CD4-positive, alpha-beta memory T cell (primary cell): ENCODE data around the gene FOXA2. TPM values are rescaled to one million over a fixed set of nuclear protein-coding genes. Genes with fewer than 3 reads are reported as not detected.
A peak's percentile ranks its signal among the peaks of the same experiment; 100 is the strongest.

ENCODE experiments used
- CTCF ChIA-PET: fragments of 350-600 bp; sonication (Branson Sonifier 250); formaldehyde crosslinking; loops from one replicate; lab custom pipeline; 2021; ENCODE audit warnings: inconsistent platforms; ENCODE audit not compliant: partially characterized antibody; lab: Charles Lee
- POLR2A ChIA-PET: fragments of 350-600 bp; sonication (Branson Sonifier 250); formaldehyde crosslinking; loops from one replicate; lab custom pipeline; 2021; ENCODE audit not compliant: partially characterized antibody; lab: Charles Lee
- DNase-seq, 5 donors: peaks; one replicate each; pipeline versions ENCODE4 v3.0.0 to v3.0.0-alpha.2; 2020 to 2022; ENCODE audit warnings: mixed read lengths in 1 of 5
- H3K27ac ChIP-seq: one replicate; pipeline ENCODE4 v1.7.0; 2013; ENCODE audit warnings: low read depth, low read length
- H3K27me3 ChIP-seq: 2 replicates; pipeline ENCODE4 v1.7.0; 2013; ENCODE audit warnings: mild to moderate bottlenecking, low read length, moderate library complexity; ENCODE audit not compliant: insufficient read depth
- H3K36me3 ChIP-seq: 2 replicates; pipeline ENCODE4 v1.7.0; 2013; ENCODE audit warnings: mild to moderate bottlenecking, low read length, moderate library complexity; ENCODE audit not compliant: insufficient read depth
- H3K4me1 ChIP-seq: 2 replicates; pipeline ENCODE4 v1.7.0; 2013; ENCODE audit warnings: mild to moderate bottlenecking, low read length, moderate library complexity; ENCODE audit not compliant: insufficient read depth
- H3K4me3 ChIP-seq, 2 donors: one replicate each; pipeline ENCODE4 v1.7.0; 2013; ENCODE audit warnings: low read length in 2 of 2, mild to moderate bottlenecking in 1 of 2
- H3K9me3 ChIP-seq, 2 donors: one replicate each; pipeline ENCODE4 v1.7.0; 2013; ENCODE audit warnings: low read length in 2 of 2, control low read depth in 1 of 2; ENCODE audit not compliant: control insufficient read depth in 1 of 2
- H3K27ac Mint-ChIP-seq, 7 donors: one replicate each; pipeline ENCODE4 v1.8.0; 2020 to 2021; ENCODE audit warnings: mixed read lengths in 7 of 7, mild to moderate bottlenecking in 6 of 7, inconsistent platforms in 3 of 7, moderate library complexity in 3 of 7
- H3K27me3 Mint-ChIP-seq, 2 donors: one replicate each; pipeline ENCODE4 v1.8.0; 2020 to 2021; ENCODE audit warnings: mixed read lengths in 2 of 2
- H3K36me3 Mint-ChIP-seq, 2 donors: one replicate each; pipeline ENCODE4 v1.8.0; 2020 to 2021; ENCODE audit warnings: mixed read lengths in 2 of 2, inconsistent platforms in 1 of 2, mild to moderate bottlenecking in 1 of 2
- H3K4me1 Mint-ChIP-seq, 4 donors: one replicate each; pipeline ENCODE4 v1.8.0; 2020 to 2021; ENCODE audit warnings: mixed read lengths in 4 of 4, mild to moderate bottlenecking in 1 of 4
- H3K4me3 Mint-ChIP-seq, 8 donors: one replicate each; pipeline ENCODE4 v1.8.0; 2020 to 2021; ENCODE audit warnings: mixed read lengths in 8 of 8, mild to moderate bottlenecking in 7 of 8, moderate library complexity in 6 of 8, inconsistent platforms in 3 of 8
- H3K9me3 Mint-ChIP-seq, 8 donors: one replicate each; pipeline ENCODE4 v1.8.0; 2020 to 2021; ENCODE audit warnings: mixed read lengths in 8 of 8, mild to moderate bottlenecking in 5 of 8, inconsistent platforms in 3 of 8, moderate library complexity in 1 of 8
- intact Hi-C: fragments of 100-400 bp; cut with micrococcal nuclease; formaldehyde crosslinking; loops from one replicate; pipeline ENCODE4 v1.15.1; 2023
- polyA plus RNA-seq, 2 donors: library from polyadenylated mRNA; unstranded; fragments of 300-500 nt; fragmentation: Illumina TruSeq; gene quantifications; one replicate each; pipeline ENCODE4 v1.2.3, GENCODE V29; 2021
- total RNA-seq, 2 experiments: library from RNA; stranded (reverse); gene quantifications; one replicate each; pipeline ENCODE4 v1.2.3, GENCODE V29; 2021

Gene FOXA2
- total and polyA plus RNA-seq, 4 experiments from 2014 or later, result not detected

DNA sequence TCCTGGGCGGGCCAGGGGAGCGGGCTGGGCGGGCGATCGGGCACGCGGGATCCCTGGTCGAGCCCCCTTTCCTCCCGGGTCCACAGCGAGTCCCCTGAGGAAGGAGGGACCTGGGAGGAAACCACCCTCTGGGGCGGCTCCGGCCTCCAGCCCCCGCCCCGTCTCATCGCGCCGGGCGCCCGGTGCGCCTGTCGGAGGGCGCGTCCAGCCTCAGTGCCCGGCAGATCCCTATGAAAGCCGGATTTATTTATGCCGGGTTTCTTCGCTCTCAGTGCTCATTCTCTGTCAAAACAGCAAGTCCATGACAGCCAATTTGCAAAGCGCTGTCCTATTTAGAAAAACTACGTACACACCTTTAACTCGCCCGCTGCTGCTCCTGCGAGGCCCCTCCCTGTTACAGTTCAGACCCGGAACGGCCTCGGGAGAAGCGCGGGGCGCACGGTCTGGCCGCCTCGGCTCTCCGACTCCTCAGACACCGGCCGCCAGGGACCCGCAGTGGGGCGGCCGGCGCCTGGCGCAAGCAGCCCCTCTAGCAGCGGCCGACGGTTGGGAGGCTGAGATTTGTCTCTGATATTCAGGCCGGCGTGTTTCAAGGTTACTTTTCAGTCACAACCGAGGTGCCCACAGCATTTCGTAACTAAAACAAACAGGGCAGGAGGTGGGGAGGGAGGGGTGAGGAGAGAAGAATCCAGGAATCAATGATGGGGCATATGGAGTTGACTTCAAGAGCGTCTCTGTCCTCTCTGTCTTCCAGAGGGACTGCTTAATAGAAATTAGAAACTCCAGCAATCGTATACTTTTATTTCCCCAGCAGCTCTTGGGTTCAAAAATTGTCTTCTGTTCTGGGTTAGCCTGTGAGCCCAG, 782 bp upstream of the FOXA2 start:
- ChIA-PET CTCF (no interaction called here), POLR2A (no interaction called here)
- Histone ChIP-seq H3K4me1 (no peaks in the 10 kb centered on the region), H3K9me3 (no peaks in the 10 kb centered on the region), H3K27me3 (peaks cover 6% of the 10 kb centered on the region), H3K27ac (no peak overlapping the region), H3K4me3 (no peak overlapping the region), H3K36me3 (no peaks in the 10 kb centered on the region)
- Mint-ChIP-seq H3K4me1 (peaks cover 0 to 4% (median 0%) of the 10 kb centered on the region in 4 donors), H3K27me3 (peaks cover 36 to 41% of the 10 kb centered on the region in 2 donors), H3K9me3 (peaks cover 0 to 26% (median 17%) of the 10 kb centered on the region in 8 donors), H3K36me3 (peaks cover 0 to 6% of the 10 kb centered on the region in 2 donors), H3K27ac (no peak overlapping the region), H3K4me3 (no peak overlapping the region)
- no peak for DNase-seq
- intact Hi-C loops, result no loop called here

DNA sequence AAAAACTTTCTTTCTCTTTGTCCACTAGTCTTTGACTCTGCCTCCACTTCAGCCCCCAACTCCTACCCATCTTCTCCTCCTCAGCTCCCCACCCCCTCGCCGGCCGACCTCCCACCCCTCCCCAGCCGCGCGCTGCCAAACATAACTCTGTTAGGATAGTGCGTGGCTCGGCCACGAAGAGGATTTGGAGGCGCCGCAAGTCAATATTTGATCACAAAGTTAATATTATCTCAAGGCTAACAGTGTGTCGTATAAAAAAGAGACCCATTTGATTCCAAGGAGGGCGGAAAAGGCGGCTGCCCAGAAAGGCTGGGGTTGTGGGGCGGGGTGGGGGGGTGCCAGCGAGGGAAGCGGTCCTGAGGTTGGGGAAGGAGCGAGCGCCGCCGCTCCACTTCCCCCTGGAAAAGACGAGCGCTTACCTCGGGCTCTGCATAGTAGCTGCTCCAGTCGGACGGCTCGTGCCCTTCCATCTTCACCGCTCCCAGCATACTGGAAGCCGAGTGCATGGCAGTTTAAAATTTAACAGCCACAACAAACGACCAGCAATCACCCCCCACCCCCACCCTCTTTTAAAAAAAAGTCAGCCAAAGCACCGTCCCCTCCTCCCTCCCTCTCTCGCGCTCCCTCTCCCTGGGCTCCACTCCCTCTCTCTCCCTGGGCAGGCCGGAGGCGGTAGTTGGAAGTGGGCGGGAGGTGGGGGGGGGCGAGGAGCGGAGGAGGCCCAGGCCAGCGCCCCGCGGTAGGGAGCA, 425 bp downstream of the FOXA2 start:
- Mint-ChIP-seq H3K27ac (no peak overlapping the region), H3K9me3 (peaks cover 0 to 25% (median 16%) of the 10 kb centered on the region in 8 donors), H3K36me3 (peaks cover 0 to 6% of the 10 kb centered on the region in 2 donors), H3K4me3 (peak overlapping the region in 2 of 8 donors; percentile 48 to 53), H3K4me1 (peaks cover 0 to 4% (median 0%) of the 10 kb centered on the region in 4 donors), H3K27me3 (peaks cover 37 to 43% of the 10 kb centered on the region in 2 donors)
- intact Hi-C loops, result no loop called here
- DNase-seq, result no peak
- Histone ChIP-seq H3K36me3 (no peaks in the 10 kb centered on the region), H3K27me3 (peaks cover 6% of the 10 kb centered on the region), H3K9me3 (no peaks in the 10 kb centered on the region), H3K4me1 (no peaks in the 10 kb centered on the region), H3K27ac (no peak overlapping the region), H3K4me3 (no peak overlapping the region)
- ChIA-PET CTCF (no interaction called here), POLR2A (no interaction called here)

GRCh38 chr20:22582964-22583772, 1.2 kb downstream of the FOXA2 start:
- no peak overlapping the region for H3K4me3 Mint-ChIP-seq
- peaks cover 0 to 6% of the 10 kb centered on the region in 2 donors for H3K36me3 Mint-ChIP-seq
- POLR2A ChIA-PET, result no interaction called here
- Histone ChIP-seq H3K9me3 (no peaks in the 10 kb centered on the region), H3K4me3 (no peak overlapping the region), H3K36me3 (no peaks in the 10 kb centered on the region), H3K27me3 (peaks cover 6% of the 10 kb centered on the region), H3K4me1 (no peaks in the 10 kb centered on the region), H3K27ac (no peak overlapping the region)
- no peak overlapping the region for H3K27ac Mint-ChIP-seq
- H3K9me3 Mint-ChIP-seq, result peaks cover 0 to 25% (median 15%) of the 10 kb centered on the region in 8 donors
- H3K27me3 Mint-ChIP-seq, result peaks cover 41 to 45% of the 10 kb centered on the region in 2 donors
- intact Hi-C loops, result no loop called here
- H3K4me1 Mint-ChIP-seq, result peaks cover 0 to 4% (median under 1%) of the 10 kb centered on the region in 4 donors
- DNase-seq, result no peak
- CTCF ChIA-PET, result no interaction called here

- H3K4me1 Mint-ChIP-seq, result peaks cover 0 to 4% (median under 1%) of the 10 kb centered on the region in 4 donors
- peaks cover 0 to 28% (median 16%) of the 10 kb centered on the region in 8 donors for H3K9me3 Mint-ChIP-seq
- POLR2A ChIA-PET, result no interaction called here
- no peak overlapping the region for H3K27ac Mint-ChIP-seq
- no peak overlapping the region for H3K27ac ChIP-seq
- no peak overlapping the region for H3K4me3 ChIP-seq
- intact Hi-C loops, result no loop called here
- peaks cover 0 to 6% of the 10 kb centered on the region in 2 donors for H3K36me3 Mint-ChIP-seq
- no peak overlapping the region for H3K4me3 Mint-ChIP-seq
- DNase-seq, result no peak
- peaks cover 6% of the 10 kb centered on the region for H3K27me3 ChIP-seq
- H3K4me1 ChIP-seq, result no peaks in the 10 kb centered on the region
- H3K36me3 ChIP-seq, result no peaks in the 10 kb centered on the region
- H3K9me3 ChIP-seq, result no peaks in the 10 kb centered on the region
- CTCF ChIA-PET, result no interaction called here
- H3K27me3 Mint-ChIP-seq, result peaks cover 41 to 48% of the 10 kb centered on the region in 2 donors
These were observed 1.9 kb downstream of the FOXA2 start for GRCh38 chr20:22582386-22582963.

GRCh38 chr20:22581437-22582385, 2.7 kb downstream of the FOXA2 start:
- Histone ChIP-seq H3K27ac (no peak overlapping the region), H3K9me3 (no peaks in the 10 kb centered on the region), H3K36me3 (no peaks in the 10 kb centered on the region), H3K4me3 (no peak overlapping the region), H3K4me1 (no peaks in the 10 kb centered on the region), H3K27me3 (peaks cover under 1% of the 10 kb centered on the region)
- no peak for DNase-seq
- POLR2A ChIA-PET, result no interaction called here
- Mint-ChIP-seq H3K27ac (peak overlapping the region in 1 of 7 donors; percentile 23), H3K36me3 (peaks cover 0 to 6% of the 10 kb centered on the region in 2 donors), H3K4me1 (peaks cover 0 to 4% (median under 1%) of the 10 kb centered on the region in 4 donors), H3K9me3 (peaks cover 0 to 27% (median 14%) of the 10 kb centered on the region in 8 donors), H3K4me3 (no peak overlapping the region), H3K27me3 (peaks cover 37 to 43% of the 10 kb centered on the region in 2 donors)
- intact Hi-C loops, result no loop called here
- CTCF ChIA-PET, result no interaction called here
